GM10266 (cell line): ENCODE data around the gene CACNA1D.

Source experiments
- DNase-seq: peaks from one replicate; pipeline ENCODE4 v3.0.0; 2012; ENCODE audit errors: extremely low spot score
- CTCF ChIP-seq: IDR thresholded peaks from 2 replicates; pipeline ENCODE4 v1.5.1; 2012; ENCODE audit warnings: mild to moderate bottlenecking, low read depth; ENCODE audit not compliant: control insufficient read depth, insufficient read depth; ENCODE audit errors: missing control alignments

The CACNA1D gene

DNA sequence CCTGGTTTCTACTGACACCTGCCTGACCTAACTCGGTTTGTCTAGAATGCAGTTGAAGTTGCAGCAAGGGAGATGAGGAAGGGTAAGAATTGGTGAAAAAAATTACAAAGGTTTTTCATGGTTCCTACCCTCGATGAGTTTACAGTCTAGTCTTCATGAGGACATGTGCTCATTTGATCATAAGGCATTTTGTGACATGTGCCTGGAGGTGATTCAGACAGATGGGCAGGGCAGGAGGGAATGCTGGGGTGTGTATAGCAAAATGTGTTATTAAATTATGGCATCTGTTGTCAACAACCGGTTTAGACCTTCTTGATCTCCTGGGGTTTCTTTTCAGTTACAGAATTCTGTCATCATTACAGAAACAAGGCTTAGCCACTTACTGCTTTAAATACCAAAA lies 101.2 kb downstream of the CACNA1D start:
- TF ChIP-seq CTCF: no peak
- no peak for DNase-seq

- TF ChIP-seq CTCF: no peak
- DNase-seq: no peak
Measured at GRCh38 chr3:53597136-53597915, 102.9 kb downstream of the CACNA1D start.

DNA sequence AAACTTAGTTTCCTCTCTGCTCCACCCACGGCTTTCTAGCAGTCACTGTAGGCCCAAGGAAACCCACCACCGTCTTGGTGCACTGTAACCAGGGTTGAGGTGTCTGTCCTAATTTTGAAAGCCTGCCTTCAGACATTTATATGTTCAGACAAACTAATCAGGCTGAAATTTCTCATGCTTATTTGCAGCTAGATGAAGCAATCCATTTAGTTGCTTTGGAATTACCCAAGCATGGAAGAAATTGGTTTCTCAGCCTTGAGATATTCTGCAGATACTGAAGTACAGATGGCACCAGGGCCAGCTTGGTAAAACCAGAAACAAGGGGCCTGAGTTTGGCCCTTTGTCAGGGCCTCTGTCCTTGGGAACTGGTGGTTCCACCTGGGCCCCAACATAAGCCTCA lies 105.4 kb downstream of the CACNA1D start:
- no peak for DNase-seq
- no peak for TF ChIP-seq CTCF

DNA sequence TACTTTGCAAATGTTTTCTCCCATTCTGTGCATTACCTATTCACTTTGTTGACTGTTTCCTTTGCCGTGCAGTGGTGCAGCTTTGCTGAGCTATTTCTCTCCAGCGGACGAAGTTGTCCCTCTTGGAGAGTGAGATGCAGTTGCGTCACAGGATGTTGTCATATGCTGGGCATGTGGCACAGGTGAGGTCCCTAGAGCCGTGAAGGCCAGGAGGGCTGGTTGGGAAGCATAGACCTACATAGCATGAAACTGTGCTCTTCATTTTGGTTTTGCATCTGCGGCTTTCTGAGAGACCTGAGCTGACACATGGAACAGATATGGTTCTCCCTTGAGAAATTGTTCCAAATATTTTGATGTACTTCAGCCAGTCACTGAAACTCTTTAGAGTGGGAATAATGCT lies 108.5 kb downstream of the CACNA1D start:
- no peak for DNase-seq
- no peak for TF ChIP-seq CTCF

DNA sequence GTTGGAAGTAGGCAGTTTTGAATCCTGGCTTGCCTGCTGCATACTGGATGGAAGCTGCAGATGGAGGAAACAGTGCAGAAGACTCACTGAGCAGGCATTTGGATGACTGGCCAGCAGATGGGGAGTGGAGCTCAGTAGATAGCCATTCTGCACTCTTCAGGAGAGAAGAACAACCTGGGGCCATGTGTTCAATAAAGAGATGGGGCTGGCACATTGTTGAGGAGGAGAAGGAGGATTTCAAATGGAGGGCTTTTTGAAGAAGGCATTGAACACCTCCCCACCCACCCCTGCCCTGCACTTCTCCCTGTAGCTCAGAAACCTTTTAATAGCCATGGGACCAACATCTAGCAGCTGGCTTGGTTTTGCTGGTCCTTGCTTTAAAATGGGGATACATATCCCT lies 109.8 kb downstream of the CACNA1D start:
- TF ChIP-seq CTCF: no peak
- no peak for DNase-seq

- no peak for DNase-seq
- no peak for TF ChIP-seq CTCF
Measured at GRCh38 chr3:53606793-53607192, 112.4 kb downstream of the CACNA1D start.

GRCh38 chr3:53612508-53612907 lies 118.1 kb downstream of the CACNA1D start:
- no peak for DNase-seq

More at GRCh38 chr3:53612508-53612907, 118.1 kb downstream of the CACNA1D start:
- TF ChIP-seq CTCF: no peak
